Colonic mucosa (tissue), 4 donors: ENCODE data around the gene HSD17B11. TPM values are rescaled to one million over a fixed set of nuclear protein-coding genes. Genes with fewer than 3 reads are reported as not detected.
"Not testable (repeated sequence)": the region's sequence is repeated elsewhere in the genome, so short reads cannot be mapped to it uniquely, and the experiment has no call there.

ENCODE experiments used
- DNase-seq: peaks from one replicate; pipeline ENCODE4 v3.0.0-alpha.2; 2020
- H3K27ac ChIP-seq: fragments of 200-600 bp; one replicate; pipeline ENCODE4 v1.8.0; 2021
- H3K27me3 ChIP-seq: fragments of 200-600 bp; one replicate; pipeline ENCODE4 v1.8.0; 2021
- H3K36me3 ChIP-seq: fragments of 200-600 bp; one replicate; pipeline ENCODE4 v1.8.0; 2021
- H3K4me1 ChIP-seq: fragments of 200-600 bp; one replicate; pipeline ENCODE4 v1.8.0; 2021; ENCODE audit warnings: mild to moderate bottlenecking
- H3K4me3 ChIP-seq: fragments of 200-600 bp; one replicate; pipeline ENCODE4 v1.8.0; 2021
- H3K9ac ChIP-seq, 2 donors: one replicate each; pipeline ENCODE4 v1.7.0; 2013; ENCODE audit warnings: control low read depth in 2 of 2, low read depth in 2 of 2, low read length in 2 of 2
- H3K9me3 ChIP-seq: fragments of 200-600 bp; one replicate; pipeline ENCODE4 v1.8.0; 2021
- intact Hi-C: fragments of 100-400 bp; cut with DNase I; formaldehyde crosslinking; loops from one replicate; pipeline ENCODE4 v1.14.1; 2022
- total RNA-seq, 2 donors: library from RNA; stranded (reverse); fragmentation: NEBNext Ultra II Directional in 1 of 2; extraction: Animal tissue kit (Norgen Biotek cat#: 25700) in 1 of 2; gene quantifications; one replicate each; pipeline ENCODE4 v1.2.1, GENCODE V29; 2021
- TF ChIP-seq, protein P1 (sequence below): fragments of 200-600 bp; IDR thresholded peaks from one replicate; pipeline ENCODE4 v1.8.0; 2022; ENCODE audit warnings: antibody characterized with exemption, mild to moderate bottlenecking
- donor health status: healthy.
- donor health status: DM: no; HTN: no; CAD: no.
- donor health status: DM: no; HTN: no; CAD: no.

The HSD17B11 gene
- total RNA-seq, 2 donors from 2014 or later, result 138 to 219 TPM

DNA sequence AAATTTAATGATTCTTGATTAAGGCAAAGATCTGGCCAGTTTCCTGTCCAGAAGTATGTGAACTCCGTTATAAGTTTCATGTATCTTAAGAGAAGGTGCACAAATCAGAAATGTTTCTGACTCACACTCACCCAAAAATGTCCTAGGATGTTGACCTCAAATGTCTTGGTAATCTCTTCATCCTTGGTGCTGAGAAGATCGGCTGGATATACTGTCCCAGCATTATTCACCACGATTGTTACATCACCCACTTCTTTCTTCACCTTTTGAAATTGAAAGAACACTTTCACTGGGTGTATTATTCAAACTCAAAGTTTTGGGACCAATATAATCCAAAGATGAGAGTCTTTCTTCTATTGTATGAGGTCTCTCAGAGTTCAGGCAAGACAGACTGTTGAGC lies 74.0 kb downstream of the HSD17B11 start:
- no peak for DNase-seq
- H3K4me1 ChIP-seq, result no peaks in the 10 kb centered on the region
- no peak overlapping the region for H3K9ac ChIP-seq
- intact Hi-C loops, result no loop called here
- no peak overlapping the region for H3K27ac ChIP-seq
- H3K4me3 ChIP-seq, result no peak overlapping the region
- TF ChIP-seq, protein P1, sequence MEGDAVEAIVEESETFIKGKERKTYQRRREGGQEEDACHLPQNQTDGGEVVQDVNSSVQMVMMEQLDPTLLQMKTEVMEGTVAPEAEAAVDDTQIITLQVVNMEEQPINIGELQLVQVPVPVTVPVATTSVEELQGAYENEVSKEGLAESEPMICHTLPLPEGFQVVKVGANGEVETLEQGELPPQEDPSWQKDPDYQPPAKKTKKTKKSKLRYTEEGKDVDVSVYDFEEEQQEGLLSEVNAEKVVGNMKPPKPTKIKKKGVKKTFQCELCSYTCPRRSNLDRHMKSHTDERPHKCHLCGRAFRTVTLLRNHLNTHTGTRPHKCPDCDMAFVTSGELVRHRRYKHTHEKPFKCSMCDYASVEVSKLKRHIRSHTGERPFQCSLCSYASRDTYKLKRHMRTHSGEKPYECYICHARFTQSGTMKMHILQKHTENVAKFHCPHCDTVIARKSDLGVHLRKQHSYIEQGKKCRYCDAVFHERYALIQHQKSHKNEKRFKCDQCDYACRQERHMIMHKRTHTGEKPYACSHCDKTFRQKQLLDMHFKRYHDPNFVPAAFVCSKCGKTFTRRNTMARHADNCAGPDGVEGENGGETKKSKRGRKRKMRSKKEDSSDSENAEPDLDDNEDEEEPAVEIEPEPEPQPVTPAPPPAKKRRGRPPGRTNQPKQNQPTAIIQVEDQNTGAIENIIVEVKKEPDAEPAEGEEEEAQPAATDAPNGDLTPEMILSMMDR, result no peak
- H3K27me3 ChIP-seq, result no peaks in the 10 kb centered on the region
- H3K9me3 ChIP-seq, result no peaks in the 10 kb centered on the region
- H3K36me3 ChIP-seq, result no peaks in the 10 kb centered on the region

DNA sequence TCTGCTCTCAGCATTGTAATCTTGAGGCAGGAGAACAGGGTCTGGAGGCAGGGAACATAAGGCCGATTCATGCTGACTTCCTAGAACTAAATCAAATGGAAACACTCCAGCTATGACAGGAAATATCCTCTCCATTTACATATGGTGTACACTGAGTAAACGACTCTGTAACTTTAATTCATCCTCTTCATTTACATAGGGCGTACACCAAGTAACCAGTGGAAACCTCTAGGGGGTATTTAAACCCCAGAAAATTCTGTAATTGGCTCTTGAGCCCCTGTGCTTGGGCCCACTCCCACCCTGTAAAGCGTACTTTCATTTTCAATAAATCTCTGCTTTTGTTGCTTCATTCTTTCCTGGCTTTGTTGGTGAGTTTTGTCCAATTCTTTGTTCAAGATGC lies 76.0 kb downstream of the HSD17B11 start:
- H3K4me1 ChIP-seq, H3K27ac ChIP-seq, H3K36me3 ChIP-seq, H3K9me3 ChIP-seq, H3K27me3 ChIP-seq, H3K4me3 ChIP-seq, intact Hi-C loops, DNase-seq, H3K9ac ChIP-seq: not testable (repeated sequence)

DNA sequence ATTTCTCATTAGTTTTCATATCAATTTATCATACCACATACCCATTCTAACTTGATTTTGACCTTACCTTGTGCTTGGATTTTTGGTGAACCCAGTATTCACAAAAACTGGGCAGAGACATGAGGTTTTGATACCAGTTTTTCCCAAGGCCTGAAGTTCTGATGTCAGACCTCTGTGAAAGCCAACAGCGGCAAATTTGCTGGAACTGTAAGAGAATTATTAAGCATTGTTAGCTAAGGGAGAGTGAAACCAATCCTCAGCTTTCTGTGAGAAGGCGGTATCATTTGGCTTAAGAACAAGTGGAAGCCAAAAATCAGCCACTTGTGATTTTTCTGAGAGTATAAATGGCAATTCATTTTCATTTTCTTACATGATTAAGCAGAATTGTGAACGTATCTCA lies 77.2 kb downstream of the HSD17B11 start:
- Histone ChIP-seq H3K27me3 (no peaks in the 10 kb centered on the region), H3K36me3 (no peaks in the 10 kb centered on the region), H3K9me3 (no peaks in the 10 kb centered on the region), H3K4me1 (no peaks in the 10 kb centered on the region), H3K27ac (no peak overlapping the region), H3K9ac (no peak overlapping the region), H3K4me3 (no peak overlapping the region)
- intact Hi-C loops, result no loop called here
- no peak for DNase-seq
- TF ChIP-seq, protein P1, result no peak

DNA sequence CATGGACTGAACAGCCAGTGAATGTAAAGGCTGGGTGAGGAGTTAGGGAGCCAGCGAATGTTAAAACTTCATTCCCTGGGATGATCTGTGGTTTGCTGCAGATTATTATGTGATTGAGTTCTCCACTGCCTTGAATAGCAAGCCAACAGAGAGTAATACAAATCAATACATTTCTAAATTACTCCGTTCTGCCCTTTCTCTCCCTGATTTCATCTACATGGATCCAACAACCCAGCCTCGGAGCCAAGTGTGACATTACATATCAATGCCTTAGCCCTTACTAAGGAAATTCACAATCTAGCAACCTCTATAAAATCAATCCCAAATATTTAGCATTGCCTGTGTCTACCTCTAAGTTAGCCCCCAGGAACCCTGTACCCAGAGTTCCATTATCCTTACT lies 79.3 kb downstream of the HSD17B11 start:
- no peaks in the 10 kb centered on the region for H3K9me3 ChIP-seq
- no peak overlapping the region for H3K27ac ChIP-seq
- intact Hi-C loops, result no loop called here
- no peaks in the 10 kb centered on the region for H3K36me3 ChIP-seq
- TF ChIP-seq, protein P1, result no peak
- DNase-seq, result no peak
- no peak overlapping the region for H3K9ac ChIP-seq
- no peak overlapping the region for H3K4me3 ChIP-seq
- H3K4me1 ChIP-seq, result no peaks in the 10 kb centered on the region
- no peaks in the 10 kb centered on the region for H3K27me3 ChIP-seq

DNA sequence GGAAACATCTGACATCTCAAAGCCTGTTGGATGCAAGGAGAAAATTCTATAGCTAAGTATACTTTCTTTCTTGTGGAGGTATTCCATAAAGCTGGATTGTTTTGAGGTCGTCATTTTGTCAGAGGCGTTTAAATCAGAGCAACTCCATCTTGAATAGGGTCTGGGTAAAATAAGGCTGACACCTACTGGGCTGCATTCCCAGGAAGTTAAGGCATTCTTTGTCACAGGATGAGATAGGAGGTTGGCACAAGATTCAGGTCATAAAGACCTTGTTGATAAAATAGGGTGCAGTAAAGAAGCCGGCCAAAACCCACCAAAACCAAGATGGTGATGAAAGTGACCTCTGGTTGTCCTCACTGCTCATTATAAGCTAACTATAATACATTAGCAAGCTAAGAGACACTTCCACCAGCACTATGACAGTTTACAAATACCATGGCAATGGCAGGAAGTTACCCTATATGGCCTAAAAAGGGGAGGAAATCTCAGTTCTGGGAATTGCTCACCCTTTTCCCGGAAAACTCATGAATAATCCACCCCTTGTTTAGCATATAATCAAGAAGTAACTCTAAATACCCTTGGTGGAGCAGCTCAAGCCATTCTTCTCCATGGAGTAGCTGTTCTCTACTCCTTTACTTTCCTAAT lies 80.2 kb downstream of the HSD17B11 start:
- no peak for DNase-seq
- intact Hi-C loops, result no loop called here
- TF ChIP-seq, protein P1, result no peak
- H3K4me1 ChIP-seq, result no peaks in the 10 kb centered on the region
- H3K27ac ChIP-seq, result no peak overlapping the region
- H3K36me3 ChIP-seq, result no peaks in the 10 kb centered on the region
- no peak overlapping the region for H3K9ac ChIP-seq
- no peak overlapping the region for H3K4me3 ChIP-seq
- H3K9me3 ChIP-seq, result no peaks in the 10 kb centered on the region
- H3K27me3 ChIP-seq, result no peaks in the 10 kb centered on the region

DNA sequence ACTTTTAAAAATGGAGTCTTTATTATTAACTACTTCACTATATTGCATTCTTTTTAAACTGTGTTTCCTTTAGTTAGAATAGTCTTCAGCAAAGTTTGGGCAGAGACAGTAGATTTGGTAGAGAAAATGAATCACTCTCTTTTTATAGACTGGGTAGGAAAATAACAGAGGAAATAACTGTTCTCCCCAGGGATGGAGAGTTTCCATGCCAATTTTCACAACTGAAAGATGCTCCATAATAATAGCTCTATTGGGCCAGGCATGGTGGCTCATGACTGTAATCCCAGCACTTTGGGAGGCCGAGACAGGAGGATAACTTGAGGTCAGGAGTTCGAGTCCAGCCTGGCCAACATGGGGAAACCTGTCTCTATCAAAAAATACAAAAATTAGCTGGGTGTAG lies 81.4 kb downstream of the HSD17B11 start:
- Histone ChIP-seq H3K4me1 (no peaks in the 10 kb centered on the region), H3K27ac (no peak overlapping the region), H3K9ac (no peak overlapping the region), H3K27me3 (no peaks in the 10 kb centered on the region), H3K4me3 (no peak overlapping the region), H3K36me3 (no peaks in the 10 kb centered on the region), H3K9me3 (no peaks in the 10 kb centered on the region)
- TF ChIP-seq, protein P1, result no peak
- DNase-seq, result no peak
- intact Hi-C loops, result no loop called here
